HG02798 (cell line): ENCODE measurements around the gene C10orf90.

Source experiments
- ATAC-seq: cut with Tn5 transposase; IDR thresholded peaks from one replicate; pipeline ENCODE4 v1.9.1; 2021; ENCODE audit warnings: mild to moderate bottlenecking; ENCODE audit not compliant: unreplicated experiment, poor library complexity

Gene C10orf90

GRCh38 chr10:126474031-126474430, 196.5 kb downstream of the C10orf90 start:
- no peak for ATAC-seq

GRCh38 chr10:126470991-126471390, 199.5 kb downstream of the C10orf90 start:
- no peak for ATAC-seq

GRCh38 chr10:126469692-126470091, 200.8 kb downstream of the C10orf90 start:
- no peak for ATAC-seq

- ATAC-seq, result no peak
Observed at GRCh38 chr10:126468876-126469643, 201.4 kb downstream of the C10orf90 start.

- ATAC-seq, result no peak
Observed at GRCh38 chr10:126468467-126468866, 202.0 kb downstream of the C10orf90 start.

- ATAC-seq, result no peak
Observed at GRCh38 chr10:126465771-126466170, 204.7 kb downstream of the C10orf90 start.

- no peak for ATAC-seq
Observed at GRCh38 chr10:126463286-126463685, 207.2 kb downstream of the C10orf90 start.

GRCh38 chr10:126461289-126461940, 209.1 kb downstream of the C10orf90 start:
- no peak for ATAC-seq

- ATAC-seq, result no peak
Observed at GRCh38 chr10:126459878-126460481, 210.5 kb downstream of the C10orf90 start.

- no peak for ATAC-seq
Observed at GRCh38 chr10:126459032-126459831, 211.3 kb downstream of the C10orf90 start.

- ATAC-seq, result no peak
Observed at GRCh38 chr10:126458466-126458865, 212.0 kb downstream of the C10orf90 start.

- ATAC-seq, result no peak
Observed at GRCh38 chr10:126456632-126457031, 213.9 kb downstream of the C10orf90 start.

GRCh38 chr10:126455766-126456405, 214.6 kb downstream of the C10orf90 start:
- no peak for ATAC-seq

- no peak for ATAC-seq
Observed at GRCh38 chr10:126455036-126455765, 215.3 kb downstream of the C10orf90 start.

GRCh38 chr10:126454045-126454751, 216.3 kb downstream of the C10orf90 start:
- ATAC-seq, result no peak

- ATAC-seq, result no peak
Observed at GRCh38 chr10:126452245-126452644, 218.2 kb downstream of the C10orf90 start.

GRCh38 chr10:126448091-126448490, 222.4 kb downstream of the C10orf90 start:
- ATAC-seq, result no peak

GRCh38 chr10:126439942-126440341, 230.6 kb downstream of the C10orf90 start:
- no peak for ATAC-seq

- ATAC-seq, result no peak
Observed at GRCh38 chr10:126438407-126438783, 232.1 kb downstream of the C10orf90 start.
